Measurements from ENCODE around the gene PTGER1.

DNA sequence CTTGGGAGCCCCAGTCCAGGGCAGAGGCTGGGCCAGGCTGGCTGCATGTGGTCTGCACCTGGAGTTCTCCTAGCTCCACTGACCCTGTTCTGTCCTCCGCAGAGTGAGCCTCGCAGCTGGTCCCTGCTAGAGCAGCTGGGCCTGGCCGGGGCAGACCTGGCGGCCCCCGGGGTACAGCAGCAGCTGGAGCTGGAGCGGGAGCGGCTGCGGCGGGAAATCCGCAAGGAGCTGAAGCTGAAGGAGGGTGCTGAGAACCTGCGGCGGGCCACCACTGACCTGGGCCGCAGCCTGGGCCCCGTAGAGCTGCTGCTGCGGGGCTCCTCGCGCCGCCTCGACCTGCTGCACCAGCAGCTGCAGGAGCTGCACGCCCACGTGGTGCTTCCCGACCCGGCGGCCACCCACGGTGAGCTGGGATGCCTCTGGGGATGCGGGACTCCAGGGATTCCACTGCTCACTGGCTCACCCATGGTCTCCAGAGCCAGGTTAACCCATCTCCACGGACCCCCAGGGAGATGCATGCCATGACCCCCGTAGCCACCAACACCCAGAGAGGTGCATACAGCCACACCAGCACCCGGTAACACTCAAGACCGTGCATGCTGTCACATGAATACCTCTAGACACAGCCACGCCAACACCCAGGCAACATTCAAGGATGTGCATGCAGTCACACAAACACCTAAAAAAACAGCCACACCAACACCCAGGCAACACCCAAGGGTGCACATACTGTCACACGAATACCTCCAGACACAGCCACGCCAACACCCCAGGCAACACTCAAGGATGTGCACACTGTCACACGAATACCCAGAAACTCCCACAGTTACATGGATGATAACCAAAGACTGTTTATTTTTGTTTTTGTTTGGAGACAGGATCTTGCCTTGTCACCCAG is 33.9 kb downstream of the PTGER1 start:
- TF ChIP-seq, protein P1, sequence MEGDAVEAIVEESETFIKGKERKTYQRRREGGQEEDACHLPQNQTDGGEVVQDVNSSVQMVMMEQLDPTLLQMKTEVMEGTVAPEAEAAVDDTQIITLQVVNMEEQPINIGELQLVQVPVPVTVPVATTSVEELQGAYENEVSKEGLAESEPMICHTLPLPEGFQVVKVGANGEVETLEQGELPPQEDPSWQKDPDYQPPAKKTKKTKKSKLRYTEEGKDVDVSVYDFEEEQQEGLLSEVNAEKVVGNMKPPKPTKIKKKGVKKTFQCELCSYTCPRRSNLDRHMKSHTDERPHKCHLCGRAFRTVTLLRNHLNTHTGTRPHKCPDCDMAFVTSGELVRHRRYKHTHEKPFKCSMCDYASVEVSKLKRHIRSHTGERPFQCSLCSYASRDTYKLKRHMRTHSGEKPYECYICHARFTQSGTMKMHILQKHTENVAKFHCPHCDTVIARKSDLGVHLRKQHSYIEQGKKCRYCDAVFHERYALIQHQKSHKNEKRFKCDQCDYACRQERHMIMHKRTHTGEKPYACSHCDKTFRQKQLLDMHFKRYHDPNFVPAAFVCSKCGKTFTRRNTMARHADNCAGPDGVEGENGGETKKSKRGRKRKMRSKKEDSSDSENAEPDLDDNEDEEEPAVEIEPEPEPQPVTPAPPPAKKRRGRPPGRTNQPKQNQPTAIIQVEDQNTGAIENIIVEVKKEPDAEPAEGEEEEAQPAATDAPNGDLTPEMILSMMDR (IDR thresholded peaks at IDR 0.05) = no peak
- no peak for TF ChIP-seq POLR2A (IDR thresholded peaks at IDR 0.05)

Data from thyroid gland (tissue), 4 donors.